GM21381 (cell line): ENCODE measurements around the gene ALDH1A2.

Experiments used
- ATAC-seq: cut with Tn5 transposase; IDR thresholded peaks from one replicate; pipeline ENCODE4 v1.9.1; 2021; ENCODE audit warnings: mild to moderate bottlenecking, moderate library complexity; ENCODE audit not compliant: unreplicated experiment

Gene ALDH1A2

DNA sequence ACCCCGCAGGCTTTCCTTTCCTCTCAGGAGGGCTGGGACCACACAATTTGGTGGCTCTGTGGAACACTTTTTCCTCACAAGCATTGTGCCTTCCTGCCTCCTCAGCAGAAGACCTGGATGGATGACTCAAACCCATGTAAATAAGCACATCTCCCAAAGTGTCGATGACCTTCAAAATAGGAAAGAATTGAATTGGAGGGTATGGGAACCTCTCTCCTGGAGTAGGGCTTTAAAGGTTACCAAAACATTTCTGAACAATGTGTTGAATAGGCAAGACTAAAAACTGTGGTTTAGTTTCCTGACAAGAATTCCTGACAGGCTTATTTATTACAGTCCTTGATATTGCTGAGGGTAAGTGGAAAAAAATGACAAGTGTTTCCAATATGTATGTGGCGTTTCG lies 118.2 kb downstream of the ALDH1A2 start:
- no peak for ATAC-seq

DNA sequence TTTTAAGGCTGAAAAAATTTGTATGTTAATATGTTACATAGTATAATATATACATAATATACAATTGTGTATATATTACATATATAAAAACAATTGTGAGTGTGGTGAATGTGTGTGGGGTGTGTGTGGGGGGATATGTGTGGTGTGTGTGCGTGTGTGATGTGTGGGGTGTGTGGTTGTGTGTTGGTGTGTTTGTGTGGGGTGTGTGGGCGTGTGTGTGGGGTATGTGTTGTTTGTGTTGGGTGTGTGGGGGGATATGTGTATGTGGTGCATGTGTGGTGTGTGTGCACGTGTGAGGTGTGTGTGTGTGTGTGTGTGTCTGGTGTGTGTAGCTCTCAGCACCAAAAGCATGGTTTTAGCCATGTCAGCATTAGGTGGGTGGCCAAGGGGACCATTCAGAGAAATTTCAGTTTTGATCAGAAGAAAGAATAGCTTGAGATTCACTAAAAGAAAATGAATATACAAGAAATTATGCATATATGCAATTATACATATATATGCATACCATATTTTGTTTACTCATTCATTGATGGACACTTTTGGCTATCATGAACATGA lies 118.9 kb downstream of the ALDH1A2 start:
- ATAC-seq: no peak

DNA sequence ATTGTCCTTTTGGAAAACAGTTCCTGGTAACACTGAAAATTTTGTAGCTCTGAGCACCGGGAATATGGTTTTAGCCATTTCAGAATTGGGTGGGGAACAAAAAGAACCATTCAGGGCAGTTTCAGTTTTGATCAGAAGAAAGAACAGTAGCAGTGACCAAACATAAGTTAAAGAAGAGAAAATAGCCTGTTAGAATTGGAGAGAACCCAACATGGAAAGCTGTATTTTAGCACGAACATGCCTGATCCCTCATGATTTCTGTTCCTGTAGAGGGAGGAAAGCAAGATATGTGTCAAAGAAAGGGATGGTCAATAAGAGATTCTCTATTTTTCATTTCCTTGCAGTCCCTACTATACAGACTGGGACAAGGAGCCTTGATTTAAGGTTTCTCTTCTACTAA lies 119.9 kb downstream of the ALDH1A2 start:
- ATAC-seq: no peak

DNA sequence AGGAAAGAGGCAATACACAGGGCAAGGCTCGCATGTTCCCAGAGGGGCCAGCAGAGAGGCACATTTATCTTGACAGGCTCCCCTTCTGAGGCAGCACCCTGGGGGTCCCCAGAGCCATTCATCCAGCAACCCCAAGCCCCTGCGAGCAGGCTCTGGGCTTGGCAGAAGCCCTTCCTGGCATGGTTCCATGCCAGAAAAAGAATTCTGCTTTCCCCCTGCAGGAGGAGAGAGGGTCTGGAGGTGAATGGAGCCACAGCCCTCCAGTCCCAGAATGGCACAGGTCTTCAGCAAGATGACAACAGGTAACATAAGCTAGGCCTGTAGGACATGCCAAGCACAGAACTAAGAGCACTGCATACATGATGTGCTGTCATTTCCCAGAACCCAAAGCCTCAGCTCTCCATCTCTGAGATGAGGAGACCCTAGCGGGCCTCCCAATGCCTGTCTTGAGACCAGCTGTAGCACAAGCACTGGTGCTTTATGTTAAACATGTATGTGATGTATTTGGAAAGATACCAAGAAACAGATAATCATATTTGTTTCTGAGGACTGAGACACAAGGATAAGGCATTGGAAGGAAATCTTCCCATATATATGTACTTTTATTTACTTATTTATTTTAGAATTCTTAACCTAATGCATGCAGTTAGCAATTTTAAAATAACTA lies 121.6 kb downstream of the ALDH1A2 start:
- ATAC-seq: no peak

DNA sequence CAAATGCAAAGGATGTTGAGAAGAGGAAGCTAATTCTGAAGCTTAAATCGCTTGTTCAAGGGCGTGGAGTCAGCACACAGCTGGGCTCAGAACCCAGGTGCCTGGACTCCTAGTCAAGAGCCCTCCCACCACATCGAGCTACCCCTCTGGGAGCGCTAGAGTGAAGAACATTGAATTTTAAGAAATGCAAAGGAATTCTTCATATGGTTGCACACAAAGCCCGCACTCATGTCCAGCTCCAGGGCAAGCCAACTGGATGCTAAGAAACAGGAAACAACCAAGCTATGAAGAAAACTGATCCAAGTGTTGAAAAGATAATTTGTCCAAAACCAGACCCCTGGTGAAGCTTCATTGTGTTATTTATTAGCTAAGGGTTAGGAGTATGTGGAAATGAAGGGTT lies 122.3 kb downstream of the ALDH1A2 start:
- no peak for ATAC-seq

DNA sequence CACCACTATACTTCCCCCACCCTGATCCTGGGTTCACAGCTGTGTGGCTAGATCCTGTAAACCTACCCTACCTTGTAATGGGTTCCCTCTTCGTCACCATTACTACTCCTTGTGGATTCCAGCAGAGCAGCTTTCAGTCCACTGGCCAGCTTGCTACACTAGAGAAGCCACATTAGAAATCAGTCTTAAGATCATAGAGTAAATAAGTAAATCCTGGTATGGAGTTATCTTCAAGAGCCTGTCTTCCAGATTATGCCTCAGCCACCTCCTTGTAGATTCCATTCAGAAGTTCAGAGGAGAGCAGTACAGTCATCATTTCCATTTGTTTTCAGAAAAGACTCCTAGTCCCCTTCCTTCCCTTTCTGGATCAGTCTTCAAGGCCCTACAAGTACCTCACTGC lies 123.7 kb downstream of the ALDH1A2 start:
- ATAC-seq: no peak

DNA sequence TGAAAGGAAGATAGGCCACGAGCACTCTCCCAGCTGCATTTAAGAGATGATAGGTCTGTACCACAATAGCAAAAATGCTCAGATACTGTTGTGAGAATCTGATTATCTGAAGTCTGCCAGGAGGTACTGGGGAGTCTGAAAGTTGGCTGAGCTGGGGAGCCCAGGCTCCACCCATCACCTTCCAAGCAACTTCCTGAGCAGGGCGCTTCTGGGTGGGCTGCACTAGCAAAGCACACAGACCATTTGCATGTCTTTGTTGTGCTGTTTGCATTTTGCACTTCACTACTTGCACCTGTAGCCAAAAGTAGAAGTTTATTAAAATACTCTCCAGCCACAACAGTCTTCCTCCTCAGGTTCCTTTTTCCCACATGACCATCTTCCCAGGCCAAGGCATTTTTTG lies 133.2 kb downstream of the ALDH1A2 start:
- no peak for ATAC-seq

DNA sequence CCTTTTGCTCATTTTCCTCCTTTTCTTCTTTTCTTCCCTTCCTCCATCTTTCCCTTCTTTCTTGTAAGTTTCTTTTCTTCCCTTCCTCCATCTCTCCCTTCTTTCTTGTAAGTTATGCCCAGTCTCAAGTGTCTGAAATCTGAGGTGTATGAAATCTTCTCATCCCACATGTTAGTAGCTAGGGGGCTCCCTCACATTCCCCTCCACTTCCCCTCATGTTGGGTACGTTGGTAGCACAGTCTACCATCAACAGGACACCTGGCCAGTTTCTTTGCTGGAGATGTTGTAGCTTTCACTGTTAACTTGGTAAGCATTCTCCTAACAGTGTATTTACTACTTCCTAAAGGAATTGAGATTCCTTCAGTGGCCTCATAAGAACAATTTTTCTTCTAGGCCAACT lies 133.9 kb downstream of the ALDH1A2 start:
- ATAC-seq: no peak

DNA sequence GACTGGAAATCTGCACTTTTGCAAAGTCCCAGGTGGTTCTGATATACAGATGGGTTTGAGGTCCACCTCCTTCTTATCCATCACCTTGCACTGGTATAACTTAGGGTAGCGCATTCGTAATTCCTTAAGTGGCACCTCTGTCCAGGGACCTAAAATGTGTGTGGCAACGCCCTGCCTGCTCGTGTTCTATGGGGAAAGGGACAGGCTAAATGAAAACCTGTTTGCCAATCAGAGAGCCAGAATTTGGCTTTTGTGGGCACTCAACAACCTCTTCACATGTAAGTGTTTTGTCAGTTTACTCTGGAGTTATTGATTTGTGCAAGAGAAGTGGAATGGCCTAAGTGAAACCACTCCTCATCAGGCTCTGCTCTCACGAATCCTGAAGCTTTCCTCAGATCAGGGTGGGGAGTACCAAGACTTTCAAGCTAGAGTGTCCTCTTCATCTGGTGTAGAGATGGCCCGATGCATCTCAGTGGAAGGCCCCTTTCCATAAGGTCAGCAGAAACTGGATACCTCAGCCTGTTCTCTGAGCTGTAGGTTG lies 138.3 kb downstream of the ALDH1A2 start:
- no peak for ATAC-seq

DNA sequence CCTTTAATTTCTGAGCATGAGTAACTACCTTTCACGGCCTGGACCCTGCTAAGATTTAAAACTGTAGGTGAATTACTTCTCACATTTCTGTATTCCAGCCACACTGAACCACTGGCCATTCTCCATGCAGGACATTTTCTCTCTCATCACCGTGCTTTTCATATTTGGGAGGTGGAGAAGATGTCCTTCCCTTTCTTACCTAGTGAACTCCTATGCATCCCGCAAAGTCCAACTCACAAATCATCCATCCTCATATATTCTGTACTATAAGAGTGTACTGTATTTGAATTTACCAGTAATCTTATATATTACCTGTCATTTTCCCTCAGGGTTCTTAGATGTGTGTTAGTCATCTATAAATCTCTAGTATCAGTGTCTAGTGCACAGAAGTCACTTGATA lies 139.9 kb downstream of the ALDH1A2 start:
- ATAC-seq: no peak

DNA sequence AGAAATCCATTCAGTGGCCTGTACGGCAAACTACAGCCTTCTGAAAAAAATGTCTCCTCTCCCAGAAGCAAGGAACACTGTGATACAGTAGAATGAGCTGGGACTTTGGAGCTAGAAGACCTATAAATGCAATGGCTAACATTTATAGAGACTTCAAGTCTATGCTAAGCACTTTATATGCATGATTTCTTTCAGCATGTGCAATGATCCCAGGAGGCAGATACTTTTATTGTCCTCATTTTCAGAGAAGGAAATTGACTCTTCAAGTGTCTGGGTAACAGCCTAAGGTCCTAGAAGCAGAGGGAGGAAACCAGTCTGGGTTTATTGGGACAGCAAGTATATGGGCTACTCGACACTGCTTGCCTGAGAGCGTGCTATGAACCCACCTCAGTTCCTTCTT lies 140.9 kb downstream of the ALDH1A2 start:
- ATAC-seq: no peak

DNA sequence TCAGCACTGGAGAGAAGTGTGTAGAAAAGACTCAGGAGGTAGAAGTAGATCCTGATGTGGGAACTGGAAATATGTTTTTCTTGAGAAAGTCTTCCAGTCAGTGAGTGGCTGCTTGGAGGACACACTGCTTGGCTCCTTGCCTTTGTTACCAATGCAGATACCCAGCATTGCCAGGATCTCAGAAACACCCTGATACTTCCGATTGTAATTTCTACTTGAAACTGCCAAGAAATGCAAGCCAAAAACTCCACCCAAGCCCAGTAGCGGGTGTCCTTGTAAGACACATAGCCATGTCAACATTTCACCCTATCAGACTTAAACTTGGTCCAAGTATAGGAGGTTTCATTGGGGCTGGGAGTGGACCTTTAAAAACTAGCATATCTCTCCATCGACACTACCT lies 141.8 kb downstream of the ALDH1A2 start:
- no peak for ATAC-seq

DNA sequence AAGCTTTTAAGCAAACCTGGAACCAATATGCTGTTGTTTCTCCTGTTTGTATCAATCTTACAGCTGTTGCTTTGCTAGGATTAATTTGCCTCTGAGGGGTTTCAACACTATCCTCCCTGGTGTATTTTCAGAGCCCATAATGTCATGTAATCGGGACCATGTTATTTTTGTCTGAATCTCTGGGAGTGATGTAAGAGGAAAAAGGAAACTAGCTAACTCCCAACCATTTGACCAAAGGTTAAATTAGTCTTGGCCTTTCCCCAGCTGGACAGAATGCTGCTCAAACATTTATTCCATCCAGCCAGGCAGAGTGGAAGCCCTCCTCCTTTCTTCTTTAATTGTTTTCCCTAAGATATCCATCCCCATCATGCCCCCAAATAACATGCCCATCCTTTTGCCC lies 142.2 kb downstream of the ALDH1A2 start:
- ATAC-seq: no peak

DNA sequence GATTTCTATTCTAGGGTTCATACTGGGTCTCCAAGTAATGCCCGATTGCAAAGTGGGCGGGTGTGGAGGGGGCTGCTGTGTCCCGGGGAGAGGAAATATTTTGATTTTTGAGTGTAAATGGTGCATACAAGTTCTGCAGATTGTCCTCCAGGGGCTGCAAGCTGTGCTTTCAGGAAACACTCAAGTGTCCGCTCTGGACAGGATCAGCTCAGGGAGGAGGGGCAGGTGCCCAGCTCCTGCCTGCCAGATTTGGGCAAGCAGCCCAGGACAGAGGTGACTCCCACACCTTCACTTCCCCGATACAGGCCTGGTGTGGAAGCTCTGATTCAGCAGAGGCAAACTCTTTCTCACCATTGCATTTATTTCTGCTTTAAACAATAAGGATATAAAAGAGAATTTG lies 142.7 kb downstream of the ALDH1A2 start:
- ATAC-seq: no peak

DNA sequence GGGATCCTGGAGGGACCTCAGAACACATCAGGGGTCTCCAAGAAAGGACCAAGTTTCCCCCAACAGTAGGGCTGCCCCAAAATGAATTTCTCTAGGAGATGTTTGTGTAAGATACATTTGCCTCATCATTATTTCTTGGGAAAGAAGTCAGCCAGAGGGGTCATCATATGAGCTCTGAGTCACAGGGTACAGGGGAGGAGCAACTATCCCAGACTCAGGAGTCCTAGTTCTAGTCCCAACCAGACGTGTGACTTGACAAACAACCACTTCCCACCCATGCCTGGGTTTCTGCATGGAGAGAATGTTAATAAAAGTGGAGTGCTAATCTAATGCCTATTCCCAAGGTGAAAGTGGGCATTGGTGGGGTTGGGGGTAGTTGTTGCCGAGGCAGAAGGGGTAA lies 144.1 kb downstream of the ALDH1A2 start:
- ATAC-seq: no peak

DNA sequence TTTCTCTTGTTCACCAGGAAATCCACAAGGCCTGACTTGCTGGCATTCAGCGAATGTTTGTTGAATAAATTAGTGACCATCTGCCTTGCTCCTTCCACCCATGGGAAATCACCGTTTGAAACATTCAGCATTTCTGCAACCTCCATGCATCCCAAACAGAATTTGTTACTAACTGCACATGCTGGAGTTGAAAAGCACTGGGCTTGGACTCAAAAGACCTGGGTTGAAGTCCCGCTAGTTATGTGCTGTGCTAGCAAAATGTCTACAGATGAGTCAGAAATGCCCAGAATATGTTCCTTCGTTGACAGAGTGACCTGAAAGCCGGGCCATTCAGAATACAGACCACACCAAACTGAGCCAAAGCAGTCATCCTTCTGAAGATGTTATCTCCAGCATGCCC lies 144.6 kb downstream of the ALDH1A2 start:
- no peak for ATAC-seq

DNA sequence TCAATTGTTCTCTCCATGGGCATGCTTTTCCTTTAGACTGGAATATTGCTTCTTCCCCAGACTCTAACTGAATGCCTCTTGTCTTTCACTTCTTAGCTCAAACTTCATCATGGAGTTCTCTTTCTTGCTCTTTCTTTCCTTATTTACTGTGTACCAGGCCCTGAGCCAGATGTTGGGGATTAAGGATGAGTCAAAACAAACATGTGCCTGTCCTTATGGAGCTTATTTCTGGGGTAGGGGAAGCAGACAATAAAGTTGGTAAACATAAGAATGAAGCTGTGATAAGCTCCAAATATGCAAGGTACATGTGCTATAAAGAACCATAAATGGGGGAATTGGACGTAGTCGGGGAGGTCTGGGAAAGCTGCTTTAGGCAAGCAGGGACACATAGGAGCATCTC lies 145.8 kb downstream of the ALDH1A2 start:
- no peak for ATAC-seq

DNA sequence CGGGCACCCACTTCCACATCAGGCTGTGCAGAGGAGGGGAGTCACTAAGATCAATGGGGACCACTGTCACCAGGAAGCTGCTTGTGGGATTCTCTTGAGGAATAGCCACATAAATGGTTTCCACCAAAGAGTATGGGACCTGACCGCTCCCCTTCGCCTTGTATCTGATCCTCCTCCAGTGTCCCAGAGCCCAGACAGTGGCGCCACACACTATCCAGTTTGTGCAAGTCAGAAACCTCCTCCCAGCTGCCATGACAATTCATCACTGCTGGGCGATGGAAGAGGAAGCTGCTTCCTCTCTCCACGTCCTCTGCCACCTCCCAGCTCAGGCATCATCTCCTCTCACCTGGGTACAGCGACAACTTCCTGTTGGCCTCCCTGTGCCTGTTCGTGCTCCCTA lies 147.5 kb downstream of the ALDH1A2 start:
- ATAC-seq: no peak

DNA sequence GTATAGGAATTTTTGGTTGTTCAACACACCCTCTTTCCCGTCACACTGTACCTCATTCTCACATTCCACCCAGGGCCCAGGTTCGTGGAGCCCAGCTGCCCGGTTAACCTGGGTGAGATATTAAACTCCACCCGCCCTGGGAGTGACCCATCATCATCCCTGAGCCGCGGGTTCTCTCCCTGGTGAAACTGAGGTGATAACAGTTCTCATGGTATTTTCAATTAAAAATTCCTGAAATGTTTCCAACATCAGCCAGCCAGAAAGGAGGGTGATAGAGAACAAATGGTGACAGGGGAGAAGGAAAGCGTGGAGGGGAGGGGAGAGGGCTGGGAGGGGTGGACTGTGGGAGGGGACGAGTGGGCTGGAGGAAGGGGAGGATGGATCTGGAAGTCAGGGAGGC lies 148.8 kb downstream of the ALDH1A2 start:
- ATAC-seq: no peak

DNA sequence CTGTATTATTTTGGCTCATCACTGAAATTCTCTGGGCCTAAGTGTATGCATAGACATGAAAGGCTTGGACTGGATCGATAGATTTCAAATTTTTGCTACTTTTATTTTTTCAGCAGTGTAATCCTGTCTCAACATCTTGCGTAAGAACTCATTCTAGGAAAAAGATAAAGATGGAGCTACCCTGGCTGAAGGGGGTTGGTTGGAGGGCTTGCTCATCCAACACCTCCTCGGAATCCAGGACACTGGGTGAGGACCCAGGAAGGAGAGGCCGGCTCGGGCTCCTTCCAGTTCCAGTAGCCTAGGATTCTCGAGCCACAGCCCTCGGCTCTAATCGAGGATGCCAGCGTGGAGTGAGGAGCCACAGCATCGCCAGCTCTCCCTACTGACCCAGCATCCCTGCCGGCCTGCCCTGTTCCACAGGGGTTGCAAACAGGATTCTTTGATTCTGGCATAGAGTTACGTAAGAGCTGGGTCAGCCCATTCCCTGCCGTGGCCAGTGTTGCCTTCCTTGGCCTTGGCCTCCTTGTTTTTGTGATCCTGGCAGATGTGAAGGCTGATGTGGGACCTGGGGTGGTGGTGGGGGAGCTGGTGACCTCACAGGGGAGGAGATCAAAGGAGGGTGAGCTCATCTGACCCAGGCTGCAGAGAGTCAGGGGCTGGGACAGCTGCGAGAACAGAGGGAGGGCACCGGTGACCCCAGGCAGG lies 149.5 kb downstream of the ALDH1A2 start:
- no peak for ATAC-seq

DNA sequence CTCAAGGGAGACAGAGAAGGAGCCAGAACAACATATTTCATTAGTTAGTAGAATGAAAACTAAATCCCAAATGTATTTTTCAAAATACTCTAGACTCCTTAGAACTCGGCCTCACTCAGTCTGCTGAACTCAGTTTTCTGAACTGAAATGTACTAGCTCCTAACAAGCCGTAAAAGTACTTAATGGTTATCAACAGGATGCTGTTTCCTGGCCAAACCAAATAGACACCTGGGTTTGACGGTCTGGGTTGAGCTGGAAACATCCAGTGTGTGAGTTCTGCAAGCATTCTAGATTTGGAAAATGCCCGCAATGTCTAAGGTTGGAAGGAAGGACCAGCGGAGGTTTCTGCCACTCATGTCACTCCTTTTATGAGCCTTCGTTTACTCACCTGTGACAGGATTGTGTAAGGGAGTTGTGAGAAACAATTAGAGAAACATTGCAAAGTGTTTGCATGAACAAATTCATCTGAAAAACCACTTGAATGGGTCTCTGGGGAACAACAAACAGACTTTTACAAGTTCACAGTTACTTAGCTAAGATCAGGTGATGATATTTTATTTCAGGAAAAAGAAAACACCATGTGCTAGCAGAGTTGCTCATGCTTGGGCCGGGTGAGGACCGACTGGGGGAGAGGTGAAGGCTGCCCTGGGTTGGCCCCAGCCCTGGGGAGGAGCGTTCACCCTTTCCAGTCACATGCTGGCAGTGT lies 151.0 kb downstream of the ALDH1A2 start:
- no peak for ATAC-seq

DNA sequence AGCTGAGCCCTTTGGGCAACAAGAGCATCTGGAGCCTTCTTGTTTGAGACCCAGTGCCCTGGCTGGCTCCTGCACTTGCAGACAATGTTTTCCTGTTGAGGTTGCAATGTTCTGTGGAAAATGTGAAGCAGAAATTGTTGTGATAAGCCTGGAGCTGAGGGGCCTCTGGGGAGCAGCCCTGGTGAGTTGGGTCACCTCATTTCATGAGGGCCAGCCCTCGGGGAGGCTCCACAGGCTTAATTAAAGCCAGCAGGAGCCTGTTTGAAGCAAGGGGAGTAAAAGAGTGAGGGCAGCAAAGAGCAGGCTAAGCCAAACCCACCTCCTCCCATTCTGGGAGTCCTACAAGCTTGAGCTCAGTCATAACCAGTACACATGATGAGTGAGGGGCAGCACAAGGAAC lies 154.3 kb downstream of the ALDH1A2 start:
- ATAC-seq: no peak
